PC-3 (cell line): ENCODE data around the gene PREB. TPM values are rescaled to one million over a fixed set of nuclear protein-coding genes. Genes with fewer than 3 reads are reported as not detected.
"Not testable (repeated sequence)": the region's sequence is repeated elsewhere in the genome, so short reads cannot be mapped to it uniquely, and the experiment has no call there.

ENCODE experiments used
- ATAC-seq: fragments of 200-7000 bp; cut with Tn5 transposase; 2 replicates; pipeline ENCODE4 v1.9.1; 2020; ENCODE audit warnings: mild to moderate bottlenecking, moderate library complexity
- BruUV-seq: library from RNA; stranded (reverse); fragments of 400-500 nt; replicated peaks from 2 replicates; lab custom pipeline; 2021; lab: Mats Ljungman, UMichigan
- CTCF ChIA-PET: fragments of 300-600 bp; sonication (Branson Sonifier 250); formaldehyde crosslinking; loops from one replicate; lab custom pipeline; 2022; ENCODE audit warnings: antibody characterized with exemption; lab: Charles Lee
- POLR2A ChIA-PET: fragments of 300-600 bp; sonication (Branson Sonifier 250); formaldehyde crosslinking; loops from one replicate; lab custom pipeline; 2022; ENCODE audit warnings: antibody characterized with exemption; ENCODE audit not compliant: unreplicated experiment; lab: Charles Lee
- DNase-seq: peaks from one replicate; pipeline ENCODE4 v3.0.0-alpha.2; 2015
- H2AFZ ChIP-seq: fragments of 300-600 bp; sonication (generic); 2 replicates; pipeline ENCODE4 v1.6.0; 2016; ENCODE audit warnings: antibody characterized with exemption, low read length
- H3F3A ChIP-seq: fragments of 300-600 bp; sonication (generic); one replicate; pipeline ENCODE4 v1.6.0; 2017; ENCODE audit warnings: antibody characterized with exemption, low read length, control low read depth, mild to moderate bottlenecking; ENCODE audit not compliant: unreplicated experiment
- H3K27ac ChIP-seq: fragments of 300-600 bp; sonication (generic); 2 replicates; pipeline ENCODE4 v1.5.1; 2016; ENCODE audit warnings: mild to moderate bottlenecking, low read length
- H3K27me3 ChIP-seq: fragments of 300-600 bp; sonication (generic); 2 replicates; pipeline ENCODE4 v1.6.1; 2016; ENCODE audit warnings: low read length, mixed read lengths
- H3K36me3 ChIP-seq: fragments of 300-600 bp; sonication (generic); 2 replicates; pipeline ENCODE4 v1.6.1; 2016; ENCODE audit warnings: low read depth, mixed run types, low read length, mixed read lengths
- H3K4me1 ChIP-seq: fragments of 300-600 bp; sonication (generic); 2 replicates; pipeline ENCODE4 v1.5.1; 2016; ENCODE audit warnings: low read length; ENCODE audit not compliant: insufficient read depth
- H3K4me2 ChIP-seq: fragments of 300-600 bp; sonication (generic); 2 replicates; pipeline ENCODE4 v1.6.0; 2016; ENCODE audit warnings: low read length
- H3K4me3 ChIP-seq: fragments of 300-600 bp; sonication (generic); 2 replicates; pipeline ENCODE4 v1.5.1; 2016; ENCODE audit warnings: mild to moderate bottlenecking, low read length, mixed read lengths
- H3K79me2 ChIP-seq: fragments of 300-600 bp; sonication (generic); 2 replicates; pipeline ENCODE4 v1.6.1; 2017; ENCODE audit warnings: low read length, mixed read lengths
- H3K9ac ChIP-seq: fragments of 300-600 bp; sonication (generic); 2 replicates; pipeline ENCODE4 v1.6.0; 2016; ENCODE audit warnings: mild to moderate bottlenecking, low read length
- H3K9me2 ChIP-seq: fragments of 300-600 bp; sonication (generic); replicated peaks from 2 replicates; pipeline ENCODE4 v1.6.1; 2016; ENCODE audit warnings: mixed run types, low read length, mixed read lengths
- H3K9me3 ChIP-seq: fragments of 300-600 bp; sonication (generic); 2 replicates; pipeline ENCODE4 v1.6.1; 2016; ENCODE audit warnings: low read length, mixed read lengths
- H4K20me1 ChIP-seq: fragments of 300-600 bp; sonication (generic); 2 replicates; pipeline ENCODE4 v1.6.1; 2016; ENCODE audit warnings: low read length, mixed read lengths
- EZH2 ChIP-seq: fragments of 300-600 bp; sonication (generic); IDR thresholded peaks from one replicate; pipeline ENCODE4 v1.6.1; 2017; ENCODE audit warnings: antibody characterized with exemption, mild to moderate bottlenecking, low read length; ENCODE audit not compliant: unreplicated experiment
- EZH2phosphoT487 ChIP-seq: fragments of 300-600 bp; sonication (generic); IDR thresholded peaks from 2 replicates; pipeline ENCODE4 v1.6.1; 2018; ENCODE audit warnings: mild to moderate bottlenecking, antibody characterized with exemption, low read length, borderline replicate concordance
- intact Hi-C: fragments of 100-400 bp; cut with micrococcal nuclease; formaldehyde crosslinking; loops from 2 replicates; pipeline ENCODE4 v1.9.0; 2023
- total RNA-seq: library from RNA; depleted of rRNA; stranded (reverse); fragments of >200 nt; gene quantifications from 2 replicates; pipeline ENCODE4 v1.2.3, GENCODE V29; 2014
- TF ChIP-seq, protein P1 (sequence below): fragments of 300-600 bp; sonication (generic); conservative IDR thresholded peaks from 2 replicates; pipeline ENCODE4 v1.5.1; 2017; ENCODE audit warnings: antibody characterized with exemption, low read depth, mild to moderate bottlenecking, low read length

Gene PREB
- total RNA-seq, 1 experiment from 2014 or later: 85.6 TPM

DNA sequence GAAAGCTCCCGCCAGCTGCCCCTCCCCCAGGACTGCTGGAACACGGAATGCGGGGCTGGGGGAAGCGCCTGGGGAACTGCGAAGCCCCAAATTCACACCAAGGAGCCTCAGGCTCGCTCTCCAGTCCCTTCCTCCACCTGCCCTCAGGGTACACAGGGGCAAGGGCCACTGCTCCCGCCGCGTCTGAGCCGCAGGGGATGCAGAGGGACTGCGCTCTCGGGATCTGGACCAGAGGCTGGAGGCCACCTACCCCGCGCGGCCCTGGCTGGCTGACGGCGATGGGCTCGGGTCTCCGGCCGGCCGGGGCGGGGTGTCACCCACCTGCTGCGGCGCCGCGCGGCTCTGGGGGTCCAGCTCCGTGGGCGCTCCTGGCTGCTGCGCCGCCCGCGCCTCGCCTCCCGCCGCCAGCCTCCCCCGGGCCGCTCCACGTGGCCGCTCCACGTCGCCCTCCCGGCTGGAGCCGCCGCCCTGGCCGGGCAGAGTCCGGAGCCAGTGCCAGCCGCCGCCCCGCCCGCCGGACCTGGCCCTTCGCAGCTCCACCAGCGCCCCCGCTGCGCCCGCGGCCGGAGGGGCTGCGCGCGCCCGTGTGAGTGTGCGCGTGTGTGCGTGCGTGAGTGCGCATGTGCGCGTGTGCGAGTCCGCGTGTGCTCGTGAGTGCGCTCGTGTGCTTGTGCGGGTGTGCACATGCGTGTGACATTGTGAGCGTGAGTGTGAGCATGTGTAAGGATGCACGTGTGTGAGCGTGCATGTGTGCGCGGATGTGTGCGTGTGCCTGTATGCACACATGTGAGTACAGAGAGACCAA, 15.7 kb downstream of the PREB start, which contains the start of gene CGREF1:
CGREF1 (minus strand) TSS at position 604 of the 805 bp plus-strand sequence. CDS start 14,762 bp downstream, outside the sequence.
- peak within 1 kb of the TSS; percentile 64 for H3K9ac ChIP-seq
- CTCF ChIA-PET: no interaction called here
- no TSS peak for BruUV-seq

DNA sequence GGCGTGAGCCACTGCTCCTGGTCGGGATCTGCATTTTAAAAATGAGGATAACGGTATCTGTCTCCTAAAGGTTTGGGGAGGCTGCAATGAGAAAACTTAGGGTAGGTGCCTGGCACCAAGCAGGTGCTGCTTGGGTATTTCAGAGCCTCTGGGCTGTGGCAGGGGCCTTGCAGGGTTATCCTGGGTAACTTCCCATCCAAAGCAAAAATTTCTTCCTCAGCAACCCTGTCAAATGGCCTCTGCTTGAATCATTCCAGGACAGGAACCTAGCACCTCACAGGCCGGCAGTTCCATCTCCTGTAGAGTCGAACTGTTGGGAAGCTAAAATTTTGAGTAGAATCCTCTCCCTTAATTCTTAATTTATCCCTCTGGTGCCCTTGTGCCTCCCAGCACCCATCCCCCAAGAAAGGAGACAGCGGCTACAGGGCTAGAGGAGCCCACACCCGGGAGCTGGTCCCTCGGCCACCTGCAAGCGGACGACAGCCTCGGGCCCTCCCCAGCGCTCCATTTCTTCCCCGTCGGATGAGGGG, 16.4 kb downstream of the PREB start:
- Histone ChIP-seq H3K4me2 (peak overlapping the region; percentile 99), H3K27me3 (no peaks in the 10 kb centered on the region), H3F3A (no peaks in the 10 kb centered on the region), H2AFZ (peak overlapping the region; percentile 70), H4K20me1 (no peaks in the 10 kb centered on the region), H3K27ac (no peak overlapping the region), H3K36me3 (no peaks in the 10 kb centered on the region), H3K9me3 (no peaks in the 10 kb centered on the region), H3K4me1 (no peaks in the 10 kb centered on the region), H3K4me3 (peak overlapping the region; percentile 76), H3K9me2 (no peaks in the 10 kb centered on the region), H3K9ac (peak overlapping the region; percentile 64), H3K79me2 (no peaks in the 10 kb centered on the region)
- TSS peak; percentile 46 for BruUV-seq
- TF ChIP-seq EZH2 (no peak), EZH2phosphoT487 (no peak)
- TF ChIP-seq, protein P1, sequence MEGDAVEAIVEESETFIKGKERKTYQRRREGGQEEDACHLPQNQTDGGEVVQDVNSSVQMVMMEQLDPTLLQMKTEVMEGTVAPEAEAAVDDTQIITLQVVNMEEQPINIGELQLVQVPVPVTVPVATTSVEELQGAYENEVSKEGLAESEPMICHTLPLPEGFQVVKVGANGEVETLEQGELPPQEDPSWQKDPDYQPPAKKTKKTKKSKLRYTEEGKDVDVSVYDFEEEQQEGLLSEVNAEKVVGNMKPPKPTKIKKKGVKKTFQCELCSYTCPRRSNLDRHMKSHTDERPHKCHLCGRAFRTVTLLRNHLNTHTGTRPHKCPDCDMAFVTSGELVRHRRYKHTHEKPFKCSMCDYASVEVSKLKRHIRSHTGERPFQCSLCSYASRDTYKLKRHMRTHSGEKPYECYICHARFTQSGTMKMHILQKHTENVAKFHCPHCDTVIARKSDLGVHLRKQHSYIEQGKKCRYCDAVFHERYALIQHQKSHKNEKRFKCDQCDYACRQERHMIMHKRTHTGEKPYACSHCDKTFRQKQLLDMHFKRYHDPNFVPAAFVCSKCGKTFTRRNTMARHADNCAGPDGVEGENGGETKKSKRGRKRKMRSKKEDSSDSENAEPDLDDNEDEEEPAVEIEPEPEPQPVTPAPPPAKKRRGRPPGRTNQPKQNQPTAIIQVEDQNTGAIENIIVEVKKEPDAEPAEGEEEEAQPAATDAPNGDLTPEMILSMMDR: no peak
- ATAC-seq: peak; percentile 42
- CTCF ChIA-PET: no interaction called here
- intact Hi-C loops: no loop called here
- DNase-seq: no peak
- POLR2A ChIA-PET: no interaction called here

More for the DNA sequence above, 15.7 kb downstream of the PREB start, which contains the start of gene CGREF1:
- Histone ChIP-seq H3K4me2 (peak within 1 kb of the TSS; percentile 99), H3K36me3 (no peaks in the 10 kb centered on the region), H3K79me2 (no peaks in the 10 kb centered on the region), H3K9me3 (no peaks in the 10 kb centered on the region), H3K4me3 (peak within 1 kb of the TSS; percentile 76), H3K9me2 (no peaks in the 10 kb centered on the region), H2AFZ (peak within 1 kb of the TSS; percentile 70), H3F3A (no peaks in the 10 kb centered on the region), H3K27ac (no peak within 1 kb of the TSS), H3K4me1 (no peaks in the 10 kb centered on the region), H4K20me1 (no peaks in the 10 kb centered on the region), H3K27me3 (no peaks in the 10 kb centered on the region)
- POLR2A ChIA-PET: no interaction called here
- ATAC-seq (peak; percentile 64), DNase-seq (peak; percentile 20)
- TF ChIP-seq EZH2phosphoT487 (no peak), EZH2 (no peak)
- TF ChIP-seq, protein P1: no peak
- intact Hi-C loops: no loop called here

DNA sequence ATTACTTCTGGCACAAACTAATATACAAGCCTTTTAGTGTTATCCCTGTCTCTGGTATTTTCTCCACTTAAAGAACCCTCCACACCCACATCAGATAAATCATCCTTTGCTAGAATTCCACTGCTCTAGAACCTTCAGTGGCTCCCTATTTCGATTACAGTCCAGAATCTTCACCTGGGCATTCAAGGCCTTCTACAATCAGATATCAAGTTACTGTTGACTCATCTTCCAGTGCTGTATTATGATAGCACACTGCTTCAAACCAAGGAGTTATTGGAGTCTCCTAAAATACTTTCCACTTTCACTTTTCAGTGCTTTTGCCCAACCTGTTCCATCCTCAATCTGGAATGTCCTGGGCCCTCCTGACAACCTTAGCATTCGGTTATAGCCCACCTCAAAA, 18.9 kb downstream of the PREB start:
- Histone ChIP-seq H3K4me1 (no peaks in the 10 kb centered on the region), H4K20me1 (no peaks in the 10 kb centered on the region), H3K4me2 (no peak overlapping the region), H3K27ac (no peak overlapping the region), H3F3A (no peaks in the 10 kb centered on the region), H3K4me3 (no peak overlapping the region), H3K9me2 (no peaks in the 10 kb centered on the region), H2AFZ (no peak overlapping the region), H3K79me2 (no peaks in the 10 kb centered on the region), H3K9ac (no peak overlapping the region), H3K36me3 (no peaks in the 10 kb centered on the region), H3K9me3 (no peaks in the 10 kb centered on the region), H3K27me3 (no peaks in the 10 kb centered on the region)
- POLR2A ChIA-PET: interaction anchor here (0.6 kb wide), 1 partner anchor 132 kb away, joined by 3 read pairs; no protein-coding TSS in a partner anchor
- no peak for ATAC-seq
- BruUV-seq: no TSS peak
- CTCF ChIA-PET: no interaction called here
- TF ChIP-seq, protein P1: no peak
- TF ChIP-seq EZH2phosphoT487 (no peak), EZH2 (no peak)
- peak; percentile 26 for DNase-seq
- intact Hi-C loops: no loop called here

DNA sequence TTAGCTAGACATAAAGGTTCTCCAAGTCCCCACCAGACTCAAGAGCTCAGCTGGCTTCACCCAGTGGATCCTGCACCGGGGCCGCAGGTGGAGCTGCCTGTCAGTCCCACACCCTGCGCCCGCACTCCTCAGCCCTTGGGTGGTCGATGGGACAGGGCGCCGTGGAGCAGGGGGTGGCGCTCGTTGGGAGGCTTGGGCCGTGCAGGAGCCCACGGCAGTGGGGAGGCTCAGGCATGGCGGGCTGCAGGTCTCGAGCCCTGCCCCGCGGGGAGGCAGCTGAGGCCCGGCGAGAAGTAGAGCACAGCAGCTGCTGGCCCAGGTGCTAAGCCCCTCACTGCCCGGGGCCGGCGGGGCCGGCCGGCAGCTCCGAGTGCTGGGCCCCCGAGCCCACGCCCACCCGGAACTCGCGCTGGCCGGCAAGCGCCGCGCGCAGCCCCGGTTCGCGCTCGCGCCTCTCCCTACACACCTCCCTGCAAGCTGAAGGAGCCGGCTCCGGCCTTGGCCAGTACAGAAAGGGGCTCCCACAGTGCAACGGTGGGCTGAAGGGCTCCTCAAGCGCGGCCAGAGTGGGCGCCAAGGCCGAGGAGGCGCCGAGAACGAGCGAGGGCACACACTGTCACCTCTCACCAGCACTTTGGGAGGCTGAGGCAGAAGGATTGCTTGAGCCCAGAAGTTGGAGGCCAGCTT, 22.9 kb downstream of the PREB start:
- H3K27ac ChIP-seq, H3K9me2 ChIP-seq, H3K4me3 ChIP-seq, H3K9ac ChIP-seq, H3F3A ChIP-seq, H3K4me2 ChIP-seq, H3K27me3 ChIP-seq, H3K79me2 ChIP-seq, H3K4me1 ChIP-seq, H2AFZ ChIP-seq, H4K20me1 ChIP-seq, POLR2A ChIA-PET, BruUV-seq, DNase-seq, ATAC-seq, H3K9me3 ChIP-seq, H3K36me3 ChIP-seq, intact Hi-C loops, CTCF ChIA-PET: not testable (repeated sequence)
